WTC11 (cell line): ENCODE data around the gene HOXD10. TPM values are rescaled to one million over a fixed set of nuclear protein-coding genes. Genes with fewer than 3 reads are reported as not detected.
A peak's percentile ranks its signal among the peaks of the same experiment; 100 is the strongest.

Experiments used
- ATAC-seq: fragments of 200-7000 bp; cut with Tn5 transposase; 2 replicates; pipeline ENCODE4 v1.10.0; 2021; ENCODE audit warnings: mild to moderate bottlenecking, moderate library complexity
- CTCF ChIA-PET: fragments of 300-600 bp; sonication (Branson Sonifier 250); formaldehyde crosslinking; loops from one replicate; lab custom pipeline; 2021; ENCODE audit warnings: antibody characterized with exemption; lab: Charles Lee
- POLR2A ChIA-PET: fragments of 350-600 bp; sonication (Branson Sonifier 250); formaldehyde crosslinking; loops from one replicate; lab custom pipeline; 2021; ENCODE audit warnings: antibody characterized with exemption; lab: Charles Lee
- DNase-seq: peaks from one replicate; pipeline ENCODE4 v3.0.0; 2021; ENCODE audit warnings: low spot score
- H3K27ac Mint-ChIP-seq: 2 replicates; pipeline ENCODE4 v1.8.0; 2021; ENCODE audit warnings: mixed read lengths
- H3K27me3 Mint-ChIP-seq: 2 replicates; pipeline ENCODE4 v1.8.0; 2021; ENCODE audit warnings: low read depth, mild to moderate bottlenecking, moderate library complexity, mixed read lengths
- H3K36me3 Mint-ChIP-seq: 2 replicates; pipeline ENCODE4 v1.8.0; 2021; ENCODE audit warnings: mixed read lengths
- H3K4me1 Mint-ChIP-seq: 2 replicates; pipeline ENCODE4 v1.8.0; 2022; ENCODE audit warnings: mixed read lengths
- H3K4me3 Mint-ChIP-seq: 2 replicates; pipeline ENCODE4 v1.8.0; 2021; ENCODE audit warnings: mild to moderate bottlenecking, moderate library complexity, mixed read lengths
- H3K9me3 Mint-ChIP-seq: 2 replicates; pipeline ENCODE4 v1.8.0; 2021; ENCODE audit warnings: mixed read lengths
- ELF4 ChIP-seq: sonication (generic); formaldehyde crosslinking; IDR thresholded peaks from 2 replicates; pipeline ENCODE4 v1.8.1; 2022; ENCODE audit warnings: low read depth, mild to moderate bottlenecking, moderate library complexity, missing genetic modification reagents
- GRHL2 ChIP-seq: fragments of 250-450 bp; sonication (Bioruptor Pico); IDR thresholded peaks from 2 replicates; pipeline ENCODE4 v1.8.0; 2022; ENCODE audit warnings: mild to moderate bottlenecking, moderate library complexity; ENCODE audit not compliant: insufficient replicate concordance, severe bottlenecking
- HMGA2 ChIP-seq: fragments of 250-450 bp; sonication (Bioruptor Pico); IDR thresholded peaks from 2 replicates; pipeline ENCODE4 v1.4.0; 2021; ENCODE audit warnings: mild to moderate bottlenecking, moderate library complexity
- JAZF1 ChIP-seq: fragments of 250-450 bp; sonication (Bioruptor Pico); IDR thresholded peaks from 2 replicates; pipeline ENCODE4 v1.9.0; 2021; ENCODE audit warnings: moderate library complexity, mild to moderate bottlenecking, inconsistent platforms
- MXD4 ChIP-seq: fragments of 250-450 bp; sonication (Bioruptor Pico); IDR thresholded peaks from 2 replicates; pipeline ENCODE4 v1.8.0; 2021; ENCODE audit warnings: mild to moderate bottlenecking, moderate library complexity, borderline replicate concordance
- NR1H2 ChIP-seq: sonication (generic); formaldehyde crosslinking; IDR thresholded peaks from 2 replicates; pipeline ENCODE4 v1.9.0; 2021; ENCODE audit warnings: mild to moderate bottlenecking, moderate library complexity, missing genetic modification reagents
- PRRX2 ChIP-seq: fragments of 250-450 bp; sonication (Bioruptor Pico); IDR thresholded peaks from 2 replicates; pipeline ENCODE4 v1.8.0; 2021; ENCODE audit warnings: mild to moderate bottlenecking
- SOX15 ChIP-seq: fragments of 250-450 bp; sonication (Bioruptor Pico); IDR thresholded peaks from 2 replicates; pipeline ENCODE4 v1.9.0; 2021; ENCODE audit warnings: mild to moderate bottlenecking
- total RNA-seq: library from RNA; stranded (reverse); gene quantifications from 3 replicates; pipeline ENCODE4 v1.2.3, GENCODE V29; 2021
- TF ChIP-seq, protein P1 (sequence below): fragments of 250-450 bp; sonication (Bioruptor Pico); IDR thresholded peaks from 2 replicates; pipeline ENCODE4 v1.9.0; 2021; ENCODE audit warnings: moderate library complexity, mild to moderate bottlenecking, inconsistent platforms, borderline replicate concordance
- TF ChIP-seq, protein P2 (sequence below): sonication (generic); formaldehyde crosslinking; IDR thresholded peaks from 2 replicates; pipeline ENCODE4 v1.8.1; 2022; ENCODE audit warnings: mild to moderate bottlenecking, missing genetic modification reagents, moderate library complexity, borderline replicate concordance
- TF ChIP-seq, protein P3 (sequence below): sonication (generic); formaldehyde crosslinking; IDR thresholded peaks from 2 replicates; pipeline ENCODE4 v1.8.1; 2022; ENCODE audit warnings: low read depth, missing genetic modification reagents, borderline replicate concordance
- TF ChIP-seq, protein P4 (sequence below): fragments of 250-450 bp; sonication (Bioruptor Pico); IDR thresholded peaks from 2 replicates; pipeline ENCODE4 v1.9.0; 2021; ENCODE audit warnings: mild to moderate bottlenecking
- TF ChIP-seq, protein P5 (sequence below): sonication (generic); formaldehyde crosslinking; IDR thresholded peaks from 2 replicates; pipeline ENCODE4 v1.8.0; 2022; ENCODE audit warnings: mild to moderate bottlenecking, missing genetic modification reagents
- TF ChIP-seq, protein P6 (sequence below): sonication (generic); formaldehyde crosslinking; IDR thresholded peaks from 2 replicates; pipeline ENCODE4 v1.8.0; 2023; ENCODE audit warnings: mild to moderate bottlenecking, missing genetic modification reagents
- TF ChIP-seq, protein P7 (sequence below): sonication (generic); formaldehyde crosslinking; IDR thresholded peaks from 2 replicates; pipeline ENCODE4 v1.8.1; 2023; ENCODE audit warnings: mild to moderate bottlenecking, missing genetic modification reagents
- TF ChIP-seq, protein P8 (sequence below): fragments of 250-450 bp; sonication (Bioruptor Pico); IDR thresholded peaks from 2 replicates; pipeline ENCODE4 v1.9.0; 2021; ENCODE audit warnings: mild to moderate bottlenecking
- TF ChIP-seq, protein P9 (sequence below): sonication (generic); formaldehyde crosslinking; IDR thresholded peaks from 2 replicates; pipeline ENCODE4 v1.8.1; 2023; ENCODE audit warnings: mild to moderate bottlenecking, missing genetic modification reagents

The HOXD10 gene
- total RNA-seq, 1 experiment from 2014 or later, result not detected

DNA sequence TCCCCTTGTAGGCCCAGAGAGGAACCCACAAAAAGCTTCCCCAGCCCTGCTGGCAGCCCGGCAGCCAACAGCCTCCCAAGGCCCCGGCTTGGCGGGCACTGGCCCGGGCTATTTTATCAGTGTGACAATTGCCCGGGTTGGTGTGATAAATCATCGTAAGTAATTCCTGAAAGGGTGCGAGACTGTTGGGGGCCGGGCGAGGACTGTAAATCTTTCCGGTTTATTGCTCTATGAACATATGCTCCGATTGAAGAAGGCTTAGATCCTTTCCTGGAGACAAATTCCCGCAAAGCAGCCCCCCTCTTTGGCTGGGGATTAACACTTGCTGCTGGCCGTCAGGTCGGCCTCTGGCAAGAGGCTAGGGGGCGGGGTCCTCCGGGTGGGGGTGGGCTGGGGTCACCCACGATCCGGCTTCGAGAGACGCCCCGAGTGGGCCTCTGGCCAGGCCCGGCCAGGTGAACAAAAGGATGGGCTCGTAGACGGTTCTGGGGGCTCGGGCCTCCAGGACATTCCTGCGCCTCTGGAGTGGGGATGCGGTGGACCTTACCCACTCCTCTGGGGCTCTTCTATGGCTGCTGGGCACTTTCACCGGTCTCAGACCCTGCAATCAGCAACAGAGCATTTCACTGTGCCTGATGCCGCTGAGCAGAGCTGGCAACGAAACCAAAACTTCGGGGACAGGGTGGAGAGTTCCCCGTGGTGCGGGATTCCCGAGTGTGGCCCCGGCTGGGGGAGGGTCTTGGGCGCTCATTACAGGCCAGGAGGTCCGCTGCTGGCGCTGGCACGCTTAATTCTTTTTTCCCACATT lies 42.5 kb downstream of the HOXD10 start:
- ATAC-seq, result peak; percentile 5; the same call in 1 of the 2 replicates
- Mint-ChIP-seq H3K4me3 (no peak overlapping the region), H3K27ac (no peak overlapping the region), H3K9me3 (no peaks in the 10 kb centered on the region), H3K27me3 (peaks cover 100% of the 10 kb centered on the region), H3K36me3 (peaks cover 2% of the 10 kb centered on the region; the same call in 1 of the 2 replicates), H3K4me1 (peaks cover 39% of the 10 kb centered on the region)
- CTCF ChIA-PET, result no interaction called here
- TF ChIP-seq SOX15 (CRISPR knock-in tag) (no peak), GRHL2 (no peak), HMGA2 (CRISPR knock-in tag) (no peak)
- TF ChIP-seq, protein P1, sequence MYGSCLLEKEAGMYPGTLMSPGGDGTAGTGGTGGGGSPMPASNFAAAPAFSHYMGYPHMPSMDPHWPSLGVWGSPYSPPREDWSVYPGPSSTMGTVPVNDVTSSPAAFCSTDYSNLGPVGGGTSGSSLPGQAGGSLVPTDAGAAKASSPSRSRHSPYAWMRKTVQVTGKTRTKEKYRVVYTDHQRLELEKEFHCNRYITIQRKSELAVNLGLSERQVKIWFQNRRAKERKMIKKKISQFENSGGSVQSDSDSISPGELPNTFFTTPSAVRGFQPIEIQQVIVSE (CRISPR knock-in tag), result no peak
- POLR2A ChIA-PET, result no interaction called here
- no peak for DNase-seq

DNA sequence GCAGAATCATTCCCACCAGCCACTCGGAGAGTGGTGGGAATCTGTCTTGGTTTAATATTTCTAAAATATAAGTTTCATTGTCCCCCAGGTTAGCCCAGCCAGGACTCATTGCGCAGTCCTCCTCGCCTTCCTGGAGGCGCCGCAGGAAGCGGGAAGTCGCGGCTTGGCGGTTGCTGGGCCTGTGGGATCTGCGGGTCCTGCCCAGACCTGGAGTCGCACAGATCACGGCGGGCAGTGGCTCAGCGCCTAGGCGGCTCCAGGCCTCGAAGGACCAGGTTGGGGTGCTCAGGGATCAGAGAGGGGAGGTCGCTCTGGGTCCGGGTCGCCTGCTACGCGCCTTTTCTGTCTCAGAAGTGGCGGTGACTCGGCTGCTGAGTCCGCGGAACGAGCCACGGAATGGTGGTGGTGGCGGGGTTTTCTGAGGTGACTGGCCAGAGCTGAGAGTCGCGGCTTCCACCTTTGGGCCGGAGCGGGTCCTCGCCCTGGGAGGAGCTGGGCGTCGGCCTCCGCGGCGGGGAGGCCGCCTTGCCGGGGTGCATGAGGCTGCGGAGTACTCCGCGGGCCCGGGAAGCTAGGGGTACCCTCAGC lies 43.2 kb downstream of the HOXD10 start:
- no peak overlapping the region for H3K27ac Mint-ChIP-seq
- H3K9me3 Mint-ChIP-seq, result no peaks in the 10 kb centered on the region
- ATAC-seq, result peak; percentile 24
- H3K4me3 Mint-ChIP-seq, result 0 out of 2 replicates have a peak overlapping the region, but pooled peaks have one; percentile 22
- ChIA-PET POLR2A (interaction anchor here (1.5 kb wide), 1 partner anchor 11 kb away, joined by 7 read pairs; no protein-coding TSS in a partner anchor), CTCF (interaction anchor here (0.9 to 1.5 kb wide), 7 partner anchors 19 to 394 kb away, joined by 3 to 8 read pairs (median 3); no protein-coding TSS in a partner anchor)
- H3K27me3 Mint-ChIP-seq, result peaks cover 100% of the 10 kb centered on the region
- peaks cover 2% of the 10 kb centered on the region; the same call in 1 of the 2 replicates for H3K36me3 Mint-ChIP-seq
- DNase-seq, result no peak
- peaks cover 40% of the 10 kb centered on the region for H3K4me1 Mint-ChIP-seq
- TF ChIP-seq JAZF1 (CRISPR knock-in tag), result no peak
- TF ChIP-seq, protein P2, sequence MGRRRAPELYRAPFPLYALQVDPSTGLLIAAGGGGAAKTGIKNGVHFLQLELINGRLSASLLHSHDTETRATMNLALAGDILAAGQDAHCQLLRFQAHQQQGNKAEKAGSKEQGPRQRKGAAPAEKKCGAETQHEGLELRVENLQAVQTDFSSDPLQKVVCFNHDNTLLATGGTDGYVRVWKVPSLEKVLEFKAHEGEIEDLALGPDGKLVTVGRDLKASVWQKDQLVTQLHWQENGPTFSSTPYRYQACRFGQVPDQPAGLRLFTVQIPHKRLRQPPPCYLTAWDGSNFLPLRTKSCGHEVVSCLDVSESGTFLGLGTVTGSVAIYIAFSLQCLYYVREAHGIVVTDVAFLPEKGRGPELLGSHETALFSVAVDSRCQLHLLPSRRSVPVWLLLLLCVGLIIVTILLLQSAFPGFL (CRISPR knock-in tag), result no peak
- TF ChIP-seq ELF4 (CRISPR knock-in tag), result no peak
- TF ChIP-seq, protein P3, sequence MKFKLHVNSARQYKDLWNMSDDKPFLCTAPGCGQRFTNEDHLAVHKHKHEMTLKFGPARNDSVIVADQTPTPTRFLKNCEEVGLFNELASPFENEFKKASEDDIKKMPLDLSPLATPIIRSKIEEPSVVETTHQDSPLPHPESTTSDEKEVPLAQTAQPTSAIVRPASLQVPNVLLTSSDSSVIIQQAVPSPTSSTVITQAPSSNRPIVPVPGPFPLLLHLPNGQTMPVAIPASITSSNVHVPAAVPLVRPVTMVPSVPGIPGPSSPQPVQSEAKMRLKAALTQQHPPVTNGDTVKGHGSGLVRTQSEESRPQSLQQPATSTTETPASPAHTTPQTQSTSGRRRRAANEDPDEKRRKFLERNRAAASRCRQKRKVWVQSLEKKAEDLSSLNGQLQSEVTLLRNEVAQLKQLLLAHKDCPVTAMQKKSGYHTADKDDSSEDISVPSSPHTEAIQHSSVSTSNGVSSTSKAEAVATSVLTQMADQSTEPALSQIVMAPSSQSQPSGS, result no peak
- TF ChIP-seq, protein P4, sequence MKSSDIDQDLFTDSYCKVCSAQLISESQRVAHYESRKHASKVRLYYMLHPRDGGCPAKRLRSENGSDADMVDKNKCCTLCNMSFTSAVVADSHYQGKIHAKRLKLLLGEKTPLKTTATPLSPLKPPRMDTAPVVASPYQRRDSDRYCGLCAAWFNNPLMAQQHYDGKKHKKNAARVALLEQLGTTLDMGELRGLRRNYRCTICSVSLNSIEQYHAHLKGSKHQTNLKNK (CRISPR knock-in tag), result no peak
- TF ChIP-seq, protein P5, sequence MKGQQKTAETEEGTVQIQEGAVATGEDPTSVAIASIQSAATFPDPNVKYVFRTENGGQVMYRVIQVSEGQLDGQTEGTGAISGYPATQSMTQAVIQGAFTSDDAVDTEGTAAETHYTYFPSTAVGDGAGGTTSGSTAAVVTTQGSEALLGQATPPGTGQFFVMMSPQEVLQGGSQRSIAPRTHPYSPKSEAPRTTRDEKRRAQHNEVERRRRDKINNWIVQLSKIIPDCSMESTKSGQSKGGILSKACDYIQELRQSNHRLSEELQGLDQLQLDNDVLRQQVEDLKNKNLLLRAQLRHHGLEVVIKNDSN (CRISPR knock-in tag), result no peak
- TF ChIP-seq, protein P6, sequence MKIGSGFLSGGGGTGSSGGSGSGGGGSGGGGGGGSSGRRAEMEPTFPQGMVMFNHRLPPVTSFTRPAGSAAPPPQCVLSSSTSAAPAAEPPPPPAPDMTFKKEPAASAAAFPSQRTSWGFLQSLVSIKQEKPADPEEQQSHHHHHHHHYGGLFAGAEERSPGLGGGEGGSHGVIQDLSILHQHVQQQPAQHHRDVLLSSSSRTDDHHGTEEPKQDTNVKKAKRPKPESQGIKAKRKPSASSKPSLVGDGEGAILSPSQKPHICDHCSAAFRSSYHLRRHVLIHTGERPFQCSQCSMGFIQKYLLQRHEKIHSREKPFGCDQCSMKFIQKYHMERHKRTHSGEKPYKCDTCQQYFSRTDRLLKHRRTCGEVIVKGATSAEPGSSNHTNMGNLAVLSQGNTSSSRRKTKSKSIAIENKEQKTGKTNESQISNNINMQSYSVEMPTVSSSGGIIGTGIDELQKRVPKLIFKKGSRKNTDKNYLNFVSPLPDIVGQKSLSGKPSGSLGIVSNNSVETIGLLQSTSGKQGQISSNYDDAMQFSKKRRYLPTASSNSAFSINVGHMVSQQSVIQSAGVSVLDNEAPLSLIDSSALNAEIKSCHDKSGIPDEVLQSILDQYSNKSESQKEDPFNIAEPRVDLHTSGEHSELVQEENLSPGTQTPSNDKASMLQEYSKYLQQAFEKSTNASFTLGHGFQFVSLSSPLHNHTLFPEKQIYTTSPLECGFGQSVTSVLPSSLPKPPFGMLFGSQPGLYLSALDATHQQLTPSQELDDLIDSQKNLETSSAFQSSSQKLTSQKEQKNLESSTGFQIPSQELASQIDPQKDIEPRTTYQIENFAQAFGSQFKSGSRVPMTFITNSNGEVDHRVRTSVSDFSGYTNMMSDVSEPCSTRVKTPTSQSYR (CRISPR knock-in tag), result no peak
- TF ChIP-seq PRRX2 (CRISPR knock-in tag), result no peak
- TF ChIP-seq, protein P7, sequence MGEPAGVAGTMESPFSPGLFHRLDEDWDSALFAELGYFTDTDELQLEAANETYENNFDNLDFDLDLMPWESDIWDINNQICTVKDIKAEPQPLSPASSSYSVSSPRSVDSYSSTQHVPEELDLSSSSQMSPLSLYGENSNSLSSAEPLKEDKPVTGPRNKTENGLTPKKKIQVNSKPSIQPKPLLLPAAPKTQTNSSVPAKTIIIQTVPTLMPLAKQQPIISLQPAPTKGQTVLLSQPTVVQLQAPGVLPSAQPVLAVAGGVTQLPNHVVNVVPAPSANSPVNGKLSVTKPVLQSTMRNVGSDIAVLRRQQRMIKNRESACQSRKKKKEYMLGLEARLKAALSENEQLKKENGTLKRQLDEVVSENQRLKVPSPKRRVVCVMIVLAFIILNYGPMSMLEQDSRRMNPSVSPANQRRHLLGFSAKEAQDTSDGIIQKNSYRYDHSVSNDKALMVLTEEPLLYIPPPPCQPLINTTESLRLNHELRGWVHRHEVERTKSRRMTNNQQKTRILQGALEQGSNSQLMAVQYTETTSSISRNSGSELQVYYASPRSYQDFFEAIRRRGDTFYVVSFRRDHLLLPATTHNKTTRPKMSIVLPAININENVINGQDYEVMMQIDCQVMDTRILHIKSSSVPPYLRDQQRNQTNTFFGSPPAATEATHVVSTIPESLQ (CRISPR knock-in tag), result no peak
- TF ChIP-seq MXD4 (CRISPR knock-in tag), result no peak
- no peak for TF ChIP-seq SOX15 (CRISPR knock-in tag)
- no peak for TF ChIP-seq NR1H2 (CRISPR knock-in tag)
- TF ChIP-seq, protein P8, sequence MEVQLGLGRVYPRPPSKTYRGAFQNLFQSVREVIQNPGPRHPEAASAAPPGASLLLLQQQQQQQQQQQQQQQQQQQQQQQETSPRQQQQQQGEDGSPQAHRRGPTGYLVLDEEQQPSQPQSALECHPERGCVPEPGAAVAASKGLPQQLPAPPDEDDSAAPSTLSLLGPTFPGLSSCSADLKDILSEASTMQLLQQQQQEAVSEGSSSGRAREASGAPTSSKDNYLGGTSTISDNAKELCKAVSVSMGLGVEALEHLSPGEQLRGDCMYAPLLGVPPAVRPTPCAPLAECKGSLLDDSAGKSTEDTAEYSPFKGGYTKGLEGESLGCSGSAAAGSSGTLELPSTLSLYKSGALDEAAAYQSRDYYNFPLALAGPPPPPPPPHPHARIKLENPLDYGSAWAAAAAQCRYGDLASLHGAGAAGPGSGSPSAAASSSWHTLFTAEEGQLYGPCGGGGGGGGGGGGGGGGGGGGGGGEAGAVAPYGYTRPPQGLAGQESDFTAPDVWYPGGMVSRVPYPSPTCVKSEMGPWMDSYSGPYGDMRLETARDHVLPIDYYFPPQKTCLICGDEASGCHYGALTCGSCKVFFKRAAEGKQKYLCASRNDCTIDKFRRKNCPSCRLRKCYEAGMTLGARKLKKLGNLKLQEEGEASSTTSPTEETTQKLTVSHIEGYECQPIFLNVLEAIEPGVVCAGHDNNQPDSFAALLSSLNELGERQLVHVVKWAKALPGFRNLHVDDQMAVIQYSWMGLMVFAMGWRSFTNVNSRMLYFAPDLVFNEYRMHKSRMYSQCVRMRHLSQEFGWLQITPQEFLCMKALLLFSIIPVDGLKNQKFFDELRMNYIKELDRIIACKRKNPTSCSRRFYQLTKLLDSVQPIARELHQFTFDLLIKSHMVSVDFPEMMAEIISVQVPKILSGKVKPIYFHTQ (CRISPR knock-in tag), result no peak
- TF ChIP-seq, protein P9, sequence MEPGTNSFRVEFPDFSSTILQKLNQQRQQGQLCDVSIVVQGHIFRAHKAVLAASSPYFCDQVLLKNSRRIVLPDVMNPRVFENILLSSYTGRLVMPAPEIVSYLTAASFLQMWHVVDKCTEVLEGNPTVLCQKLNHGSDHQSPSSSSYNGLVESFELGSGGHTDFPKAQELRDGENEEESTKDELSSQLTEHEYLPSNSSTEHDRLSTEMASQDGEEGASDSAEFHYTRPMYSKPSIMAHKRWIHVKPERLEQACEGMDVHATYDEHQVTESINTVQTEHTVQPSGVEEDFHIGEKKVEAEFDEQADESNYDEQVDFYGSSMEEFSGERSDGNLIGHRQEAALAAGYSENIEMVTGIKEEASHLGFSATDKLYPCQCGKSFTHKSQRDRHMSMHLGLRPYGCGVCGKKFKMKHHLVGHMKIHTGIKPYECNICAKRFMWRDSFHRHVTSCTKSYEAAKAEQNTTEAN (CRISPR knock-in tag), result no peak
